ENCODE data around the gene DRAM1.
"Not testable (repeated sequence)": the region's sequence is repeated elsewhere in the genome, so short reads cannot be mapped to it uniquely, and the experiment has no call there.

Gene DRAM1

GRCh38 chr12:101876861-101877805 lies at the start of gene DRAM1:
DRAM1 (plus strand) TSS chr12:101877580; CDS start chr12:101877790, 210 bp downstream.
- peak; percentile 84 for DNase-seq (ENCODE audit: low spot score)

DNA sequence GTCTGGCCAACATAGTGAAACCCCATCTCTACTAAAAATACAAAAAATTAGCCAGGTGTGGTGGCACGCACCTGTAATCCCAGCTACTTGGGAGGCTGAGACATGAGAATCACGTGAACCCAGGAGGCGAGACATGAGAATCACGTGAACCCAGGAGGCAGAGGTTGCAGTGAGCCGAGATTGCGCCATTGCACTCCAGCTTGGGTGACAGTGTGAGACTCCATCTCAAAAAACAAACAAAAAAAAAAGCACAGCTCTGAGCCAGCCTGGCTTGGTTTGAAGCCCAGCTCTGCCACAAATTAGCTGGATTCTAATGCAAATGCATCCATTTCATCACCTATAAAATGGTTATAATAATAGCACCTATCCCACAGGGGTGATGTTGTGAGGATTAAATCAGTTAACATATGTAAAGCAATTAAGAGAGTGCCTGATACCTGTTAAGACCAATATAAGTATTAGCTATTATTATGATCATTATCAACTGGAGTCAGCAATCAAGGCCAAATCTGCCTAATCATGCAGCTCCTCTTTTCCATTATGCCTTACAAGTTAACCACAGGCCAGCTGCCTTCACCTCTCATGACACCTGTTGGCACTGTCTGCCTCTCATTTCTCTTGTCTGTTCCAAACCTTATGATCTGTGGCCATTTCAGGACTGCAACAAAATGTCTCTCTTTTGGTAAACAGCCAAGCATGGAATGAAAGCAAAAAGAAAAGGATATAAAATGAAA lies 48.8 kb upstream of the DRAM1 start:
- no peak for DNase-seq (ENCODE audit: low spot score)

- DNase-seq (ENCODE audit: low spot score) = no peak
Measured at GRCh38 chr12:101829639-101830366, 47.6 kb upstream of the DRAM1 start.

DNA sequence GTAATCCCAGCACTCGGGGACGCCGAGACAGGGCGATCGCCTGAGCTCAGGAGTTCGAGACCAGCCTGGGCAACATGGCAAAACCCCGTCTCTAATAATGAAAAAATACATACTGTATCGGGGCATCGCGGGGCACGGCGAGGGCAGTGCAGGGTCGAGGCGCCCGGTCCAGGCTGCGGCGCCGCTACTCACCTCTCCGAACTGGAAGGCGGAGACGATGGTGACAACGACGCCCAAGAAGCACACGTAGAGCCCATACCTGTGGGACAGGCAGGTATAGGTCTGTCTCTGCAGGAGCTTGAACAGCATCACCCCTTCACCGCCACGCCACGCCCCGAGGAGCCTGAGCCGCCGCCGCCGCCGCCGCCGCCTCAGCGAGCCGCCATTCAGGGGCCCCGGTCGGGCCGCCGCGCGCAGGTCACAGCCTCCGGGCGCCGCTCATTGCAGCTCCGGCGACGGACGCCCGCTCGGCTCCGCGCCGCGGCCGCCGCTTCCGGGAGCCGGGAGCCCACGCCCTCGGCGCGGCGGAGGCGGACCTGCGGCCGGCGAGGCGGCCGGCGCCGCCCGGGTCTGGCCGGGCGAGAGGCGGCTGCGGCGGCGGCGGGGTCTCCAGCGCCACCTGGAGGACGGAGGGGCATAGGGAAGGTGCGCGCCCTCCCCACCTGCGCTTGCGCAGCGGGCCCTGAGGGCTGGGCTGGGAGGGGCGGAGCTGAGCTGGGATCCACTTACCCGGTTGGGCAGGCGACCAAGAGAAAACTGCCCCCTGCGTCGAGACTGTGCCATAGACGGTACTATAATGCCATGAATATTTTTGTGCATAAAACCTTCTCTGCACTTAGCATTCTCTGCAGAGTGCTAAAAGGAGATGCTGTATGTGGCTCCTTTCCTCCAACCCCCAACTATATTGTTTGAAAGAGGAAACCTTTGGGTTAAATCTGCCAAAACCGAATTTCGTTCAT lies 46.7 kb upstream of the DRAM1 start, which contains the start of gene GNPTAB:
Gene GNPTAB, minus strand, starts transcription at position 593 of the 959 bp plus-strand sequence. Its CDS starts 284 bp downstream, at position 309.
- peak; percentile 98 for DNase-seq (ENCODE audit: low spot score)

GRCh38 chr12:101832030-101832429 lies 45.4 kb upstream of the DRAM1 start:
- no peak for DNase-seq (ENCODE audit: low spot score)

DNA sequence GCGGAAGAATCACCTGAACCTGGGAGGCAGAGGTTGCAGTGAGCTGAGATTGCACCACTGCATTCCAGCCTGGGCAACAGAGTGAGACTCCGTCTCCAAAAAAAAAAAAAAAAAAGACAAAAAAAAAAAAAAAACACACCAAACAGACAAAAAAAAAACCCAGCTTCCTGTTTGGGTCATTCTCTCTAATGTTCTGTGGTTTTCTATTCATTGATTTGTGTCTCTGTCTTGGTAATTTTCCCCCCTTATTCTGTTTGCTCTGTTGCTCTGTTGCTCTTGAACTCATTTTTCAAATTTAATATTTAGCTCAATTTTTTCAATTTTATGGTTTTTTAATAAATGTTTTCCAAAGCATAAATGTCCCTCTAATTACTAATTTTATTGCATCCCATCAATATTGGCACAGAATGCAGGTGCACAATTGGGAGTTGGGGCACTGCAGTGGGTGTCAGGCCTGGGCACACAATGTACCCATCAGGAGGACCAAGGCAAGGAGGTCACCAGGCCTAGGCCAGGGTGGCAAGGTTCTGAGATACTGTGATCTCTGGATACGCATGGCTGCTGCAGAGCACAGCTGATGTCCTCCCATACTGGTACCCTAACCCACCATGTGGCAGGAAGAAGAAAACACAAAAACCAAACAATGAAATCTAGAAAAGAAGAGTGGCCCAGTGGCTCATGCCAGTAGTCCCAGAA lies 38.6 kb upstream of the DRAM1 start:
- no peak for DNase-seq (ENCODE audit: low spot score)

DNA sequence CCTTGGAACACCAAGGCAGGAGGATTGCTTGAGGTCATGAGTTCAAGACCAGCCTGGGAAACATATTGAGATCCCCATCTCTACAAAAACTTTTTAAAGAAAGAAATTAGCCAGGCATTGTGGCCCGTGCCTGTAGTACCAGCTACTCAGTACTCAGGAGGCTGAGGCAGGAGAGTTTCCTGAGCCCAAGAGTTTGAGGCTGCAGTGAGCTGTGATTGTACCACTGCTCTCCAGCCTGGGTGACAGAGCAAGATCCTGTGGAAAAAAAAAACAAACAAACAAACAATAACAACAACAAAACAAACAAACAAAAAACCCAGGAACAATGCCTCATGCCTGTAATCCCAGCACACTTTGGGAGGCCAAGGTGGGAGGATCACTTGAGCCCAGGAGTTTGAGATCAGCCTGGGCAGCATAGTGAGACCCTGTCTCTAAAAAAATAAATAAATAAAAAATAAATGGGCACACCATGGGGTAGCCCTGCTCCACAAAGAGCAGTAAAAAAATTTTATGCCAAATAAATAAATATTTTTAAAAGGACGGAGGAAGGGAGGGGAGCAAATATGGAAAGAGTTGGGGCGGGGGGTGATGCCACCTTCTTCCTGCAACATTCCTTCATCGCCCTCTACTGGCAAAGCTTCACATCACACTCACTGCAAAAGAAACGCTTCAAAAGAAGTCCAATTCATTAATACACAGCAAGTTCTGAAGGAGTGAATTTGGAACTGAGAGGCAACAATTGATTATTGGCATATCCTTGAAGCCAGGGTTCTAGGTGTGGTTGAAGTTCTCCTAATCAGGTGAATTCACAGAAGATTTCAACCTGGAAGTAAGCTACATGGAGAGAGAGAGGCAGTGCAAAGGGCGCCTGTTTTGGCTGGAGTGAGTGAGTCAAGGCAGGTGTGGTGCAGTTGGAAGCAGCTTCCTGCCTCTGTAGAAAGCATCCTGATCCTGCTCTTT lies 37.8 kb upstream of the DRAM1 start:
- DNase-seq (ENCODE audit: low spot score) = peak; percentile 51

DNA sequence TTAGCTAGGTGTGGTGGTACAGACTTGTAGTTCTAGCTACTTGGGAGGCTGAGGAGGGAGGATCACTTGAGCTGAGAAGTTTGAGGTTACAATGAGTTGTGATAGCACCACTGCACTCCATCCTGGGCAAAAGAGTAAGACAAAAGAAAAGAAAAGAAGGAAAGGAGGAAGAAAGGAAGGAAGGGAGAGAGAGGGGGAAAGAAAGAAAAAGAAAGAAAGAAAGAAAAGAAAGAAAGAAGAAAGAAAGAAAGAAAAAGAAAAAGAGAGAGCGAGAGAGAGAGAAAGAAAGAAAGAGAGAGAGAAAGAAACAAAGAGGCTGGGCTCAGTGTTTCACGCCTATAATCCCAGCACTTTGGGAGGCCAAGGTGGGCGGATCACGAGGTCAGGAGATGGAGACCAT lies 36.3 kb upstream of the DRAM1 start:
- DNase-seq (ENCODE audit: low spot score) = no peak

- DNase-seq (ENCODE audit: low spot score) = no peak
Measured at GRCh38 chr12:101845137-101845711, 32.2 kb upstream of the DRAM1 start.

DNA sequence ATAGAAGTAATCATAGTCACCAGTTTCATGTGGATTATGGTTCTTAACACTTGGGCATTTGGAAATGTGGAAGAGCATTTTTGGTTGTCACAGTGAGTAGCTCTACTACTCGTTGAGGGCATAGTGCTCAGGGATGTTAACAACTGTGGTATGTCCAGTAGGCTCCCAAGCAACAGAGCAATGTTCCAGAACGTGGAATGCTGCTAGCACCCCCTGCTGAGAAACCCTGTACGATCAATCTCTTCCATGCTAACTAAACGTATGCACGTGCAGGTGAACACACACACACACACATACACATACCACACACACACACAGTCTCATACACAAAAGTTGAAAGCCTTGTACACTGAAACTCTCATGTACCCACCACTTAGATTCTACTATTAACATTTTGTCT lies 30.1 kb upstream of the DRAM1 start:
- DNase-seq (ENCODE audit: low spot score) = no peak

- no peak for DNase-seq (ENCODE audit: low spot score)
Measured at GRCh38 chr12:101850199-101850598, 27.2 kb upstream of the DRAM1 start.

GRCh38 chr12:101852998-101853397 lies 24.4 kb upstream of the DRAM1 start:
- DNase-seq (ENCODE audit: low spot score) = no peak

- no peak for DNase-seq (ENCODE audit: low spot score)
Measured at GRCh38 chr12:101854747-101855146, 22.6 kb upstream of the DRAM1 start.

DNA sequence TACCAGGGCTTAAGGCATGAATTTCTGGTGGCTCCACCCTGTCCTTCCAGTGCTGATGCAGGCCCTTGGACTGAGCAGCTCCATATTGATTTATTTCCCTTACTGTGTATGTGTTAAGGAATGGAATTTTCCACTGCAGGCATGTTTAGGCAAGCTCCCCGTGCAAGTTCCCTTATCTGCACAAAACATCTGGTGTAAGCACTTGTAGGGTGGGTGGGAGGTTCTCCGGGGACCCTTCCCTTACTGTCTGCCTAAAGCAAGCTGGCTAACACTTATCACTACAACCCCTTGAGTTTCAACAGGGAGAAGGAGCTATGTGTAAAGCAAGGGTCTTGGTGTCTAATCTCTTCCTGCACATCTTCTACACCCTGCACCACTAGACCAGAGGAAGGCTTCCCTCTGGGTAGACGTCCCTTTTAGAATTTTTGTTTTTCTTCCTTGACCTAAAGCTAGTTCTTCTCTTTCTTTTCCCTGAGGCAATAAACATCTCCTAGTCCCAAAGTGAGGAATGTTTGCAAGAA lies 22.0 kb upstream of the DRAM1 start:
- no peak for DNase-seq (ENCODE audit: low spot score)

GRCh38 chr12:101855976-101856375 lies 21.4 kb upstream of the DRAM1 start:
- no peak for DNase-seq (ENCODE audit: low spot score)

DNA sequence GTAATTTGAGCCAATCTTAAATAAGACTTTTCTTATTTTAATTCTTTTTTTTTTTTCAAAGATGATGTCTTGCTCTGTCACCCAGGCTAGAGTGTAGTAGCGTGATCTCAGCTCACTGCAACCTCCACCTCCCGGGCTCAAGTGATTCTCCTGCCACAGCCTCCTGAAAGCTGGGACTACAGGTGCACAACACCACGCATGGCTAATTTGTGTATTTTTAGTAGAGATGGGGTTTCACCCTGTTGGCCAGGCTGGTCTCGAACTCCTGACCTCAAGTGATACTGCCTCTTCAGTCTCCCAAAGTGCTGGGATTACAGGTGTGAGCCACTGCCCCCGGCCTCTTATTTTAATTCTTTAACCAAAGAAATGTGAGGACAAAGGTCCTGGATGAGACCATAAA lies 20.8 kb upstream of the DRAM1 start:
- DNase-seq (ENCODE audit: low spot score) = not testable (repeated sequence)

DNA sequence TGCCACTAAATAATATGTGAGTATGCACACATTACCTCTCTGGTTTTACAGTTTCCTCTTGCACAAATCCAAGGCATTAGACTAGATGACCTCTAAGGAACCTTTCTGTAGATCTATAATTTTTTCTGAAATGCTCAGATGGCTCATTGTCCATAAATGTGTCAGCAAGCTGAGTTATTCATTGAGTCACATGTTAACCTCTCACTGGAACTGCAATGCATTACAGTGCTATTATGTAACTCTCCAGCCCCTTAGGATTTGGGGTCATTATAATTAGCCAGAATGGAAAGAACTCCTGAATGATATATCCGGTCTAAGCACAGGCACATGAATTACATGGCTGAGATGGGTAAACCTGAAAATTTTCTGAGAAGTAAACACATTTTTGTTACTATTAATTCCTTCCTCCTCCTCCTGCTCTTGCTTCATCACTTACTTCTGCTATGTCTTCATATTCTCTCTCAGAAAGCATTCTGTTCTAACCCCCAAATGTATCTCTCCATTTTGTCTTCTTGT lies 20.3 kb upstream of the DRAM1 start:
- peak; percentile 54 for DNase-seq (ENCODE audit: low spot score)

- no peak for DNase-seq (ENCODE audit: low spot score)
Measured at GRCh38 chr12:101858361-101858760, 19.0 kb upstream of the DRAM1 start.

All from hepatic stellate cell (primary cell).